T-helper 2 cell (primary cell): ENCODE results near the gene MYO3A.

ENCODE experiments used
- DNase-seq, 5 experiments: peaks; one replicate each; pipeline versions ENCODE4 v3.0.0 to v3.0.0-alpha.2; 2012 to 2022
- total RNA-seq, 2 donors: gene quantifications; one replicate each; lab custom pipeline; 2026; lab: John Stamatoyannopoulos, UW

Gene MYO3A, protein sequence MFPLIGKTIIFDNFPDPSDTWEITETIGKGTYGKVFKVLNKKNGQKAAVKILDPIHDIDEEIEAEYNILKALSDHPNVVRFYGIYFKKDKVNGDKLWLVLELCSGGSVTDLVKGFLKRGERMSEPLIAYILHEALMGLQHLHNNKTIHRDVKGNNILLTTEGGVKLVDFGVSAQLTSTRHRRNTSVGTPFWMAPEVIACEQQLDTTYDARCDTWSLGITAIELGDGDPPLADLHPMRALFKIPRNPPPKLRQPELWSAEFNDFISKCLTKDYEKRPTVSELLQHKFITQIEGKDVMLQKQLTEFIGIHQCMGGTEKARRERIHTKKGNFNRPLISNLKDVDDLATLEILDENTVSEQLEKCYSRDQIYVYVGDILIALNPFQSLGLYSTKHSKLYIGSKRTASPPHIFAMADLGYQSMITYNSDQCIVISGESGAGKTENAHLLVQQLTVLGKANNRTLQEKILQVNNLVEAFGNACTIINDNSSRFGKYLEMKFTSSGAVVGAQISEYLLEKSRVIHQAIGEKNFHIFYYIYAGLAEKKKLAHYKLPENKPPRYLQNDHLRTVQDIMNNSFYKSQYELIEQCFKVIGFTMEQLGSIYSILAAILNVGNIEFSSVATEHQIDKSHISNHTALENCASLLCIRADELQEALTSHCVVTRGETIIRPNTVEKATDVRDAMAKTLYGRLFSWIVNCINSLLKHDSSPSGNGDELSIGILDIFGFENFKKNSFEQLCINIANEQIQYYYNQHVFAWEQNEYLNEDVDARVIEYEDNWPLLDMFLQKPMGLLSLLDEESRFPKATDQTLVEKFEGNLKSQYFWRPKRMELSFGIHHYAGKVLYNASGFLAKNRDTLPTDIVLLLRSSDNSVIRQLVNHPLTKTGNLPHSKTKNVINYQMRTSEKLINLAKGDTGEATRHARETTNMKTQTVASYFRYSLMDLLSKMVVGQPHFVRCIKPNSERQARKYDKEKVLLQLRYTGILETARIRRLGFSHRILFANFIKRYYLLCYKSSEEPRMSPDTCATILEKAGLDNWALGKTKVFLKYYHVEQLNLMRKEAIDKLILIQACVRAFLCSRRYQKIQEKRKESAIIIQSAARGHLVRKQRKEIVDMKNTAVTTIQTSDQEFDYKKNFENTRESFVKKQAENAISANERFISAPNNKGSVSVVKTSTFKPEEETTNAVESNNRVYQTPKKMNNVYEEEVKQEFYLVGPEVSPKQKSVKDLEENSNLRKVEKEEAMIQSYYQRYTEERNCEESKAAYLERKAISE (N-terminal part only)
- 0 to 0.13 reads per million in 2 donors for total RNA-seq

DNA sequence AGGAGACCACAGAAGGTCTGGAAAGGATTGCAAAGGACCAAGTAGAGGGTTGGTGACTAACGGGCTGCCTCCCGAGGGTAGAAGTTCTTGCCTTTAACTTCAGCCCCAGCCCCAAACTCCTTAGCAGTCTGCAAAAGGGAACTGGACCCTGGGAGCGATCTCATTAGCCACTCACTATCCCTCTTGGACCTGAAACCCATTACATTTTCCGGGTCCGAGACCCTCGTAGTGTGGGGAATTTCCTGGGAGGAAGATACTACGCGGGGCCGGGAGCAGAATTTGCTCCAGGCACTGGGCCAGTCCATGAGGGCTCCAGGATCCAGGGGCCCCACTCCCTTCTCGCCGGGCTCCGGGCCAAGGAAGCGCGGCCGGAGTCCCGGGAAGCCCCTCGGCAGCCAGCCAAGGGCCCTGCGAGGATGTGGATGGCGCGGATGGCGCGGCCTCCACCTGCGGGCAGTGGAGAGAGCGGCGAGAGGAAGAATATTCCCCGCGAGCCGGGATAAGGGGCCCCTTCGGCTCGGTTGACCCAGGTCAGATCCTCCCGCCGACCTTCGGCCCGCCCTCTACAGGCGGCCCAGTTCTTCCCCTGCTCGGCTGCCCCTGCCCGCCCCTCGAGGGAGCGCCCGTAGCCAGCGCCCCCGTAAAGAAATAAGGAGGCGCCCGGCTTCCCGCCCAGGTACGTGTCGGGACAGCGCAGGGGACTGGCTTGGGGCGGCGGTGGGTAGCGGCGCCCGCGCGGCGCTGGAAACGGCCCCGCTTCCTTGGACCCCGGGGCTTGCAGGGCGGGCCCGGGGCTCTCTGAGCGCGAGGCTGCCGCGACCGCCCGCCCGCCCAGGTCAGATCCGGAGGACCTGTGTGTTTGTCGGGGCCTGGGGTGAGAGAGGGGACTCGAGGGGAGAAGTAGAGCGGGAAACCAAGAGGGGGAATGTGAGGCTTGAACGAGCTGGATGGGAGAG, at the start of gene MYO3A:
MYO3A (plus strand) TSS at position 577 of the 956 bp plus-strand sequence. CDS start 17,882 bp downstream, outside the sequence.
- no peak for DNase-seq

DNA sequence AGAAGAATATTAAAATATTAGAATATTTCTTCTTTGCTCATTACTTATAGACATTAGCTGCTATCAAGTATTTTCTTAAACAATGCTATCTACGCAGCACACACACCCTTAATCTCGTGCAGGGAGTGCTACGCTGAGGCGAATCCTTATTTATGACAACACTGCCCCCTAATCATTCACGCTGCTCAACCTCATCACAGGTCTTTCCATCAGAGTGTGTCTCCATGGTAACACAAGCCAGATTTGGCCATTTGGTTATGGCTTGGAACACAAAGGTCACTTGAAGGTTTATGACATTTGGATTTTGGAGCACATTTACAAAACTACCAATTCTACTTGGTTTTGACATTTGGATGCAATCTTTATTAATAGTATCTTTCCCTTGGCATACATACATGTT, 45.4 kb upstream of the MYO3A start:
- no peak for DNase-seq

DNA sequence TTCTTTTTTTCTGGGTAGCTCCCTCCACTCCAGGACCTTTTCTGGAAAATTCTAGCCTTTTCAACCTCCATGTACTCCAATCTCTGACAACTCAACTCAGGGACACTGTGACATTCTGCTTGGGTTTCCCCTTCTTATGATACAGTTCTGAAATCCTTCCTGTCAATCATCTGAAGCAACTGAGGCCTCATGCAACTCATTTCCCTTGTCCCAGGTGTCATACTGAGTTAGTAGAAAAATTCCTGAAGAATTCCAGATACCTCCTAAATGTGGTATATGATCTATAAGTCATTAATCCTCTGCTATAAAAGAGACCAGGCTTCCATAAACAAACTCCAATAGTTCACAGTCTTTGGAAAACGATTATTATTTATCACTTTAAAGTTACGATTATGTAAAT, 43.0 kb upstream of the MYO3A start:
- no peak for DNase-seq

DNA sequence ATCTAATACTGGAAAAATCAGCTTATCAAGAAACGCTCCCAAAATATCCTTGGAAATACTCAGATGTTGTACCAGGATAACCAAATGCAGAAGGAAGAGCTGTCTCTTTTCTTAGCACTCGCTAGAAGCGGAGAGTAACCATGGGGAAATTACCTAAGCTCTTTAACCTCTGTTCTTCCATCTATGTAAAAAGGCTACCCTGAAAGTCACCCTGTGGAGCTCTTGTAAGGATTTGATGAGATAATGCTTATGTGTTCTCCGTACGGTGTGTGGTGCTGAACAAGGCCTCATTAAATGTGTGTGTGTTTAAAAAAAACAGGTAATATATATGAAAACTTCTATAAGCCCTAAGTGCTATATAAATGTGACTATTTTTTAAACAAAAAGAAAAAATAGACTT, 38.2 kb upstream of the MYO3A start:
- no peak for DNase-seq

DNA sequence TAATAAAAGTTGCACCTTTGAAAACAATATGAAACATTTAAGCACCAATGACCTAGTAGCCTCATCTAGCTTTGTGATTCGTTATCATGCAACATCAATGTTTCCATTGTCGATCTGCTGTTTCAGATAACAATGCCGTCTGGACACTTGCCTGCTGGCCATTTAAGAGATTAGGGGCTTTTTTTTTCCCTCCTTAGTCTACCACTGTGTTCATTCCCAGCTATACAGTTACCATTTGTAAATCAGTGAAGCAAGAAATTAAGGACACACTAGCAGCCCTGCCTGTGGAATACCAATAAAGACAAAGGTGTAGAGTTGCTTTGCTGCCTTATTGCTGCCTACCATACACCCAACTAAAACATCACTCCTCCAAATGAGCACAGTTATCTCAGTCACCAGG, 37.6 kb upstream of the MYO3A start:
- DNase-seq: no peak

DNA sequence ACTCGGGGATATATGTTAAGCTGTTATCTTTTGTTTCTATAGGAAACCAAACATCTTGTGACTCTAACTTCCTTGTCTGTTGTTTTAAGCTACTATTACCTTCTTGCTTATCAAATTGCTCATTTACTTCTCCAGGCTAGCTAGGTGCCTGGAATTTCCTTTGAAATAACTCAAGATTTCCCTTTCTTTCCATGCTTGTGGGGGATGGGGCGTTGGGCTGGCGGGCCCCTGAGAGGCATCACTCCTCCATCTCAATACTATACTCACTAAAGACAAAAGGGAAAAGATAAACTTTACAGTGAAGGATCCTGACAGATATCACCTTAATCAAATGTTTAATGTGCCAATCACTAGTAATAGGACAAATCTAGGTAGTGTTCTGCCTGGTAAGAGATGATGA, 34.7 kb upstream of the MYO3A start:
- no peak for DNase-seq

DNA sequence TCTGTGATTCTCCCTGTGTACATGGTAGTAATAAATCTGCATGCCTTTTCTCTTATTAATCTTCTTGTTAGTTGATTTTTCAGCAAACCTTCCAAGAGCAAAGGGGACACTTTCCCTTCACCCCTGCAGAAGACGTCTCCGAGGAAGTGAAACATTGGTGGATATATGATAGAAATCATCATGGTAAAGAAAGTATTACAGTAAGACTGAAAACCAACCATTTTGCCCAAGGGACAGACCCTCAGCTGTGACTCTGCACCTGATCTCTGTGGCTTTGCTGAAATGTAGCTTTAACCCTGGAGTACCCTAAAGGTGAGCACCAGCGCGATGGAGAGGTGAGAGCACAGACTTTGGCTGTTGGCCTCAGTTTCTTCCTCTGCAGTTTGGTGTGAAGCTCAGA, 32.8 kb upstream of the MYO3A start:
- no peak for DNase-seq

DNA sequence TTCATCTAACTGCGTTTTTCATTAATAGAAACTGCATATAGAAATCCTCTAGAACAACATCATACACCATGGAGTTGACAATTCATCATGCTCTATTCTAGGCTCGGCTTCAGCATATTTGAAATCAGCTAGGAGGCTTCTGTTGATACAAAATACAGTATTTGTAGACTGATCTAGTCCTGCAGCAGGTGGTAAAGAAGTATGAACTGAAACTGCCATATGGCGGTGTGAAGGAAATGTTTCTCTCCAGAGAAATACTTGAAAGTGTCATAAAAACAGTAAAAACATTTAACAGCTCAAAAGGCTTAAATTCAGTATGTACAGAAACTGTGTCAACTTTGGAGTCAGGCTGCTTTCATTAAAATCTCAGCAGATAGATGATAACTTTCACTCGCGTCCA, 32.0 kb upstream of the MYO3A start:
- DNase-seq: no peak

DNA sequence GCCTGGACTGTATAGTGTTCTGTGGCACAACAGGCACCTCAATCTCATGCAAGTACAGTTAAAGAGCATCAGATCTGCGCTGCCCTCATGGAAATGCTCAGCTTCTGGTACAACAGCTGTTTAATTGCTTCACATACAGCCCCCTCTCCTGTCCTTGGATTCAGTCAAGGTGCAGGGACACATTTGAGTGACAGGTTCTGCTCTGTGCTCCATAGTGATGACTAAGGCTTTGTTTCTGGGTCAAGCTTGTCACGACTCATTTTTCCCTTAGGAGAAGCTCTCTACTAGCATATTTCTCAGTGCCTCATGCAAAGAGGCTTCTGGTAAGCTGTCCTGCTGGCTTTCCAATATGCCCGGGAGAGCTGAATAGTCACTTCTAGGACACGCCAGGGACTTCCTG, 26.8 kb upstream of the MYO3A start:
- DNase-seq: no peak

DNA sequence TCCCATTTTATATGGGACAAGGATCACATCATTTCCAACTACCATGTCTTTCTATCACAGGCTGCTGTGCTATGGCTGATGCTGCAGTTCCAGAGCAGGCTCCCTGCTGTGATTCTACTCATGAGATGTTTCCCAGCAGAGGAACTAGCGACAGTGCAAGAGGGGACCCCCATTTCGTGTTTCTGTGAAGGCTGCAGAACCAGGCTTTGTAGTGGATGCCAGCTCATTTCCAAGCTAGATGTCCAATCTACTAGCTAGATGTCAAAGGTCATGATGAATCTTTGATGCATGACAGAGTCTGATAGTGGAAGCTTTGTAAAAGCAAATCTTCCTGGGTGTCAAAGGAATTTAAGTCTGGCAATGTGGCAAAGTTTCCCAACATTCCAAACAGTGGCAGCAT, 21.2 kb upstream of the MYO3A start:
- no peak for DNase-seq

DNA sequence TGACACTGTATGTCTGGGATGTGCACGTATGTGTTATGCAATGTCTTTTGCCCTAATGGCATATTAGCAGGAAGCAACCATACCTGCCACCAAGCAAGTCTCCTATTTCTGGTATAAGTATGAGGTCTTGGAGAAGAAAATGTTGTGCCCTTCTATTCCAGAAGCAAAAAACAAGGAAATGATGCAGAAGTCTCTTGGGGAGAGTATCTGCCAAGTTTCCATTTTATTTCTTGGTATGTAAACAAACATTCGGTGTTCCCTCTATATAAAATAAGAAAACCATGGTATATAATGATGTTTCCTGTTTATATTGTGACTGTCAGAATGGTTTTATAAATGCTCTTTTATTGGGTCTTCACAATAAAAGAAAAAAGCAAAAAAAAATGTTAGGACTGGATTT, 19.3 kb upstream of the MYO3A start:
- no peak for DNase-seq

DNA sequence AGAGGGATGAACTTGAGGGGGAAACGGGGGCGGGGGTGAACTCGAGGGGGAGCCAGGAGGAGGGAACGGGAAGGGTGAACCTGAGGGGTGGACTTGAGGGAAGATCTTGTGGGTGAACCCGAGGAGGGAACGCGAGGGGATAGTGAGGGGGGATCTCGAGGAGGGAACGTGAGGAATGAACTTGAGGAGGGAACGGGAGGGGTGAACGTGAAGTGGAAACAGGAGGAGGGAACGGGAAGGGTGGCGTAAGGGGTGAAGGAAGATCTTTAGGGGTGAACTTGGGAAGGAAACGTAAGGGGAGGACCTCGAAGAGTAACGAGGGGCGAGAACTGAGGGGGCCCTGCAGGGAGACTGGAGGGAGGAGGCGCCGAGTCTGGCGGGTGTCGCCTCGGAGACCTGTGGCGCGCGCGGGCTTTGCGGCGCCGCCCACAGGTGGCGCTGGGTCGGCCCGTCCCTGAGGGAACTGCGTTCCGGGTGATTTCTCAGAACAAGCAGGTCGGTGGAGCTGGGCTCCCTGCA, 651 bp downstream of the MYO3A start:
- DNase-seq: peak in 1 of 5 experiments; percentile 13

DNA sequence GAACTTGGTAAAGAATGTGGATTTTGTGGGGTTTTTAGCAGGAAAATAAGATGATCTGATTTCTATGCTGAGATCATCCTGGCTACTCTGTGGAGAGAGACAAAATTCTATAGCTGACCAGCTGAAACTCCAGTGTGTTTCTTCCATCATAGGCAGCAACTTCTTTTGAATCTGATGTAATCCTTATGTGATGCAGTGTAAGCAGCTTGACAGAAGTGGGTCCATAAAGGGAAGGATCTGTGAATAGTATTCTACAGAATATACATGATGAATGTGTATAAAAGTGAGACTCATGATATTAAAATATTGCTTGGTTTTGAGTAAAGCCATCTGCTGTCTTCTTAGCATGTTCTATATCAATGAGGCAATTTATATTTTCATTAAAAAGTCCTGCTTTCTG, 4.4 kb downstream of the MYO3A start:
- DNase-seq: no peak

DNA sequence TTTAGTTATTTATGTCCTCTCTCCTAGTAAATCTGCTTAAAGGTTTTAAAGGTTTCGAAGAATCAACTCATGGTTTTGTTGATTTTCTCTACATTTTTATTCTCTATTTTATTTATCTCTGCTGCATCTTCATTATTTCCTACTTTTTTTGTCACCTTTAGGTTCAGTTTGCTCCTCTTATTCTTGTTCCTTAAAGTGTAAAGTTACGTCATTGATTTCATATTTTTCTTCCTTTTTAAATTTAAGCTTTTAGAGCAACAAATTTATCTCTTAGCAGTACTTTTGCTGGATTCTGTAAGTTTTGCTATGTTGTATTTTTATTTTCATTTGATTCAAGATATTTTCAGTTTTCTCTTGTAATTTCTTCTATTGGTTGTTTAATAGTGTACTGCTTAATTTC, 10.7 kb downstream of the MYO3A start:
- no peak for DNase-seq

DNA sequence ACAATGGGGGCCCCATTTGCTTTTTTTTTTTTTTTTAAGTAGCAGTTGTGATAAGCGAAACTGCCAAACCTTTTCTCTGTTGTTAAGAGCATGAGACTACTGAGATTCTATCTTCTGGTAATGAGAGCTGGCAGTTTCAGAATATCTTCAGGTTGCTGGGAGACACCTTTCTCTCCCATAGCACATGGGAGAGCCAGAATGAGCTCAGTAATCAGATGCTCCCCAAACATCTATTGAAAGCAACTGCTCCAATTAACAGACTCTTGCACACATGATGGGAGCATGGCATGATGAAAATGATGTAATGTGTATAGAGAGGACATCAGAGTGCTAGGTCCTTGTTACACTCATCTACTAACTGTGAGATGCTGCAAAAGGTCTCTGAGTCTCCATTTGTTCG, 18.8 kb downstream of the MYO3A start:
- DNase-seq: no peak

DNA sequence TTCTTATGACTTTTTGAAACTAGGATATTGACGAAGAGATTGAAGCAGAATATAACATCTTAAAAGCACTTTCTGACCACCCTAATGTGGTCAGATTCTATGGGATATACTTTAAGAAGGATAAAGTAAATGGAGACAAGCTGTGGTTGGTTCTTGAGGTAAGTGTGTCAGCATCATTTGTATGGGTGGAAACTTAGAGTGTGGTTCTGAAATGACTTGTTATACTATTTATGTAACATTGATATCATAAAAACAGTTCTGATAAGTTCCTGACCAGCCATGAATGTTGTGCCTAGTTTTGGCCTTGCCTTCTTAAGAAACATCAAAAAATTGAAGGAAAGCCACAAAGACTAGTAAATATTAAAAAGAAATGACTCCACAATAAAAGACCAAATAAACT, 20.8 kb downstream of the MYO3A start:
- DNase-seq: no peak

DNA sequence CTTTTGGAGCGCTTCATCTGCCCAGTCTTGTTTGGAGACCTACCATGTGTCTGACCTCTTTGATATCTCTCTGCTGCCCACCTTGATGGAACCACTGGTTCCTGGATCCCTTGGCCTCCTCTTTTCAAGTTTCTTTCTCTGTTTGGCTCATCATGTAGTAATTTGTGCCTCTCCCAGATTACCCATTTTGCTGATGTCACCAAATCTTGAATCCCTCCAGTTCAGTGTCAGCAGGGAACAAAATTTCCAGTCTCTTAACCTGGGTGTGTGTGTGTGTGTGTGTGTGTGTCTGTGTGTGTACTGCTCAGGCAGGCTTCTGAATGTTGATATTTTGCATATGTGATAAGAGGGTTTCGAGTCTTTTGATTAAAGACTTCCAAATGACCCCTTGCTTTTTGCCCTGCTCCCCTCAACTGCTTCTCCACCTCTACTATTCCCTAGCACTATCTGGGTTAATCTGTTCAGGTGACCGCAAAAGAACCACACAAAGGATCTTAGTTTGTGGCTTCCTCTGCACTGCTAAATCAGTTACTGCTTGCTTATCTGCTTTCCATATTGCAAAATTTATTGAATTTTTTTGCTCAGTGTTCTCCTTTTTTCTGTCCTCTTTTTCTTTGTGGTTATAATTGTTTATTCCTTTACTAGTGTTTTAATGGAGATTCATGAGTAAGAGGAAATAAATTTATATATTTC, 25.7 kb downstream of the MYO3A start:
- no peak for DNase-seq

DNA sequence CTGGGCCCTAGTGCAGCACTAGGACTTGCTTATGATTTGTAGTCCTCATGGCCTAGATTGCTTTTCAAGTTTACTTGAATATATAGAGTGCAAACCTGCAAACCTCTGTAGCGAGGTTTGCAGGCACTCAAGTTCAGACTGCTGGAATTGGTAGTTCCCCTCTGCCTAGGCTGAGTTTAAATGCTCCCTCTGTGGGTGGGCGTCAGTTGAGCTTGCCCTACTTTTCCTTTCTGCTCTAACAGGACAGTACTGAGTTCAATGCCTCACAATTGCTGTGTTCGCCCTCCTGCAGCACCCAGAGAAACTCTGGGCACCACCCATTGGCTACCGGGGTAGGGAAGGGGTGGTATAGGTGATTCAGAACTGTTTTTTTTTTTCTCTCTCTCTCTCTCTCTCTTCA, 31.6 kb downstream of the MYO3A start:
- DNase-seq: no peak

DNA sequence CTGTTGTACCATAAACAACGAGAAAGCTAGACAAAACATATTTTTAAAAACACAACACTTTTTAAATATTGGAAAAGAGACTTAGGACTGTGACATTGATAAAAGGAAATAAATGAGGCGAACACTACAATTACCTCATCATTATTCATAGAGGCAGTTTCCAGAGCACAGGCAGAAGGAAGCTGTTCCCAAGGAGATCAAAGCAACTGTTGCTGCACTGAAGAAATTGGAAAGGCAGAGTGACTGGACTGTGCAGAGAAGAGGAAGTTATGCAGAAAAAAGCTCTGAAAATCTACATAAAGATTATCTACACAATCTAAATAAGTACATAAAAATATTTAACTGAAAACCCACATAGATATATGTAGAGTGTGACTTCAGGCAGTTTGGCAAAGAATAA, 32.8 kb downstream of the MYO3A start:
- DNase-seq: no peak

DNA sequence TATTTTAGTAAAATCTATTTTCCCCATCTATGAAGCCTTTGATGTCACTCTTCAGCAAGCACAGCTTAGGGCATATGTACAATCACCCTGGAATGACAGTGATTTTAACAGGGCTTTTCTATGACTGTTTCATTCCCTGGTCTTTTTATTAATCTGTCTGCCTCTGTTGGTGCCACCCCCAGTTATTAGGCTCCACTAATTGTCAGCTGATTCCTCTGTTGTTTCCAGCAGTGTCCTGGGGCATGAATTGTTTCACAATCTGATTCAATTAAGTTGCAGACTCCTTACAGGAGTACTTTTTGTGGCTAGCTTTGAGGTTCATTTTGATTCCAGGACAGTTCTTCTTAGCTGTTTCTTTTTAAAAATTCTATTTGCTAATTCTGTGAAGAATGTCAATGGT, 38.6 kb downstream of the MYO3A start:
- DNase-seq: no peak

DNA sequence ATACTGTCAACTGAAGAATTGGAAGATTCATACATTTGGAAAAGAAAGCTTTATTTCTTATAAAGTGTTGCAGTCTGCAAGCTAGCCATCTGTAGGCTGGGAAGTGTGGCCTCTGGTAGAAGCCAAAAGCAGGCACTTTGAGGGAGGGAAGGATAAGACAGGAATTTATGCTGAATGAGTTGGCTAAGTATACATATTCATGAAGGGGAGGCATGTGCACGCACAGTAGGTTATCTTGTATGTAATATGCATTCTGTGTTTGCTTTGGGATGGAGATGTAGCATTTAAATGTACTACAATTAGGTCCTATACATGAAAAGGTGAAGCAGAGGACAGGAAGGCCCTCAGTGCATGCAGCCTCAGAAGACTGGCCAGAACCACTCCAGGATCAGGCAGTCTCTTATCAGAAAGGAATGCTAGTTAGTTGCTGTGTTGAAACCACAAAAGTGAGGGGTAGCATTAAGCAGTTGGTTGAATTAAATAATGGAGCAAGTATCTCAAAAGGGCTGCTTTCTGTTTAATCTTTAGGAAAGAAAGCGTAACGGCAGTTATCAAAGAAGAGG, 40.9 kb downstream of the MYO3A start:
- no peak for DNase-seq
